Measurements from ENCODE around the gene RAB36. TPM values are rescaled to one million over a fixed set of nuclear protein-coding genes. Genes with fewer than 3 reads are reported as not detected.

RAB36 gene
- polyA plus RNA-seq, 4 donors, result 6.8 to 18.0 (median 14.6) TPM

Other genes with a start within 250 kb of the RAB36 start
- gene GNAZ, start 75.0 kb upstream of the RAB36 start, polyA plus RNA-seq (ENCODE audit: insufficient read length in 4 of 4), result 1 to 10 TPM; 2.7 to 6.4 (median 4.9) TPM
- gene RSPH14, start 3.5 kb upstream of the RAB36 start, polyA plus RNA-seq (ENCODE audit: insufficient read length in 4 of 4), result 10 to 100 TPM in 1 of 4 donors, 1 to 10 TPM in 3; 4.6 to 10.1 (median 7.8) TPM
- 10 to 100 TPM; 31.9 to 63.5 (median 50.2) TPM for gene BCR, start 35.0 kb downstream of the RAB36 start, polyA plus RNA-seq (ENCODE audit: insufficient read length in 4 of 4)

Measured in left renal pelvis (tissue), 4 donors.